Stimulated activated naive CD8-positive, alpha-beta T cell treated with anti-CD3 and anti-CD28 coated beads, Interleukin-15, Interleukin-2, amounts not matched to agents 100 ng/mL and 50 ng/mL, for 24 hours (primary cell): ENCODE data around the gene DHCR24.

ENCODE experiments used
- H3K27ac Mint-ChIP-seq: one replicate; pipeline ENCODE4 v1.8.0; 2021; ENCODE audit warnings: mild to moderate bottlenecking, mixed read lengths
- H3K27me3 Mint-ChIP-seq: one replicate; pipeline ENCODE4 v1.8.0; 2021; ENCODE audit warnings: mixed read lengths
- H3K36me3 Mint-ChIP-seq: one replicate; pipeline ENCODE4 v1.8.0; 2021; ENCODE audit warnings: low read depth, mixed read lengths
- H3K4me1 Mint-ChIP-seq: one replicate; pipeline ENCODE4 v1.8.0; 2021; ENCODE audit warnings: low read depth, mixed read lengths
- H3K4me3 Mint-ChIP-seq: one replicate; pipeline ENCODE4 v1.8.0; 2021; ENCODE audit warnings: mild to moderate bottlenecking, mixed read lengths
- H3K9me3 Mint-ChIP-seq: one replicate; pipeline ENCODE4 v1.8.0; 2021; ENCODE audit warnings: mixed read lengths

The DHCR24 gene

DNA sequence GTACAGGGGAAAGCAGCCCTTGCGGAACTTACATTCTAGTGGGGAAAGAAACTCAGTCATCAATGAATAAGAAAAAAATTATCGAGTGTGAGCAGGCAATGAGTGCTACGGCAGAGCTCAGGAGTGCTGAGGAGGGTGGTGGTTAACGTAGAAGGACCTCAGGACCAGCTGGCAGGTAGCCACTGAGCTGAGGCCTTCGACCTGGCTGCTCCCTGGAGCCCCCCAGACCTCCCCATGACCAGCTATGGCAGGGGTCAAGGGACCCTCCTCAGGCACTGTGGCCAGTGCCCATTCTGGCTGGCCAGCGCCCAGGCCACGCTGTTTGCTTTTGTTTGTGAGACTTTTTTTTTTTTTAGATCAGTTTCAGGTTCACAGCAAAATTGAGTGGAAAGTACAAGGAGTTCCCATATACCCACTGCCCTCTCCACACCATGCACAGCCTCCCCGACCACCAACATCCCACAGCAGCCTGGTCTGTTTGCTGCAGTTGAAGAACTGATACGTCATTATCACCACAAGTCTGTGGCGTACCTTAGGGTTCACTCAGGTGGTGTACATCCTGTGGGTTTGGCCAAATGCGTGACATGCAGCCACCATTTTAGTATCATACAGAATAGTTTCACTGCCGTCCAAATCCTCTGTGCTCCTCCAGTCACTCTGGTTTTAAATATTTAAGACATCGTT, 74.1 kb downstream of the DHCR24 start:
- Mint-ChIP-seq H3K4me1 (peaks cover 4% of the 10 kb centered on the region), H3K9me3 (no peaks in the 10 kb centered on the region), H3K36me3 (no peaks in the 10 kb centered on the region), H3K4me3 (no peak overlapping the region), H3K27me3 (no peaks in the 10 kb centered on the region), H3K27ac (no peak overlapping the region)

DNA sequence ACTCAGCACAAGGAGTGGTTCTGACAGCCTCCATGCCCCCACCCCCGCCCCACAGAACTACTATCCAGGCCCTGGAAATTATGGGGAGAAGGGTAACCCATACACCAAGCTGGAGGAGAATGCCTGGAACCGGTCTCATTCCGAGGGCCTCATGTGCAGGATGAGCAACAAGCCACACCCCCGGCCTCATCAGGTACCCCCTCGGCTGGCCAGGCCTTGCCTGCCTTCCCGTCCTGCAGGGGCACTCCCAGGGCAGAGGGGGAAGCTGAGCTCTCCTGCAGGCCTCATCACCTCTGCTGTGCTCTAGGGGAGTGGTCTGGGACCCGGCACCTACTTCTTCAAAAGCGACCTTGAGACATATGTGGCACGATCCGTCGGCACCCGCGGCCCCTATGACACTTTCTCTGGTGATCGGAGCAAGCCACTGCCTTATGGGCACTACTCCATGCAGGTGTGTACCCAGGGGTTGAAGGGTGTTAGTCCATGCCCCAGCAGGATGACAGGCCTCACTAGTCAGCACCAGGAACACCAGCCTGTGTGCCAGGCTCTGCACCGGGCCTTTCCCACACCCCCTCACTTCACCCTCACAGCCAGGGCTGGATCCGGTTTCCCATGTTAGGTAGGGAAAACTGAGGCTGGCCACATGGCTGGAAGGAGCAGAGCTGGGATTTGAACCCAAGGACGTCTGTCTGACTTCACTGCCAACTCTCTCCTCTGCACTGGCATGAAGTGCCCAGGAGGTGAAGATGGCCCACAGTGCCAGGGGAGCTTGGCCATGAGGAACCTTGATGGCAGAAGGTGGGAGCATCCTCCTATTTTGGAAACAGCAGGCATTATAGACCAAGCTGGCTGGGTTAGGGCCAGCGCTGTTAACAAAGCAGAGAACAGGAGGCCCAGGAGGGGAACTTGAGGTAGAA, 75.0 kb downstream of the DHCR24 start:
- Mint-ChIP-seq H3K27me3 (no peaks in the 10 kb centered on the region), H3K4me1 (peaks cover 4% of the 10 kb centered on the region)

GRCh38 chr1:54811066-54811465, 75.9 kb downstream of the DHCR24 start:
- no peak overlapping the region for H3K27ac Mint-ChIP-seq
- no peaks in the 10 kb centered on the region for H3K36me3 Mint-ChIP-seq
- no peaks in the 10 kb centered on the region for H3K9me3 Mint-ChIP-seq
- peaks cover 4% of the 10 kb centered on the region for H3K4me1 Mint-ChIP-seq
- no peak overlapping the region for H3K4me3 Mint-ChIP-seq
- no peaks in the 10 kb centered on the region for H3K27me3 Mint-ChIP-seq

More for the DNA sequence above, 75.0 kb downstream of the DHCR24 start:
- H3K36me3 Mint-ChIP-seq = no peaks in the 10 kb centered on the region
- no peak overlapping the region for H3K4me3 Mint-ChIP-seq
- no peaks in the 10 kb centered on the region for H3K9me3 Mint-ChIP-seq
- H3K27ac Mint-ChIP-seq = no peak overlapping the region

GRCh38 chr1:54810153-54810942, 76.6 kb downstream of the DHCR24 start:
- Mint-ChIP-seq H3K27me3 (no peaks in the 10 kb centered on the region), H3K36me3 (no peaks in the 10 kb centered on the region), H3K27ac (no peak overlapping the region), H3K9me3 (no peaks in the 10 kb centered on the region), H3K4me1 (peaks cover 4% of the 10 kb centered on the region), H3K4me3 (no peak overlapping the region)

DNA sequence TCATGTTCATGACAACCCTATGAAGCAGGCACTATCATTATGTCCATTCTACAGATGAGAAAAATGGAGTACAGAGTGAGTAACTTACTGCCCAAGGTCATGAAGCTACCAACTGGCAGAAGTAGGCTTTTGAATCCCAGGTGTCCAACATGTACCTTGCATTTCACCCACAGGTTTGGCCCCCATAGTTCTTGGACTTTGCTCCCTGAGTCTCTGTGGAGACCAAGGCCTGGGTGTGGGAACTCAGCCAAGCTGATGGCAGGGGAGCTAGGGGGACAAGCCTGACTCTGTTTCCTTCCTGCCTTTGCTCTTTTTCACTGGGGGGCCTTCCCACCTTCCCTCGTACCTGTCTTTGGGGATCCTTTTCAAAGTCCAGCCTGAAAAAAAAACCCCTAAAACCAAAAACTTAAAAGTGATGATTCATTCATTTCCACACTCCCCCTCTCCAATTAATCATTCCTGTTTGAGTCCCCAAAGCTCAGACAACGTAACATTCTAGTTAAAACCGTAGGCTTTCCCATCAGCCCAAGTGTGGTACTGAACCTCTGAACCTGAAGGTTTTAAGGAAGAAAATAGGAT, 77.4 kb downstream of the DHCR24 start:
- no peaks in the 10 kb centered on the region for H3K27me3 Mint-ChIP-seq
- no peaks in the 10 kb centered on the region for H3K36me3 Mint-ChIP-seq
- H3K4me1 Mint-ChIP-seq = peaks cover 11% of the 10 kb centered on the region
- no peak overlapping the region for H3K4me3 Mint-ChIP-seq
- H3K27ac Mint-ChIP-seq = no peak overlapping the region
- H3K9me3 Mint-ChIP-seq = no peaks in the 10 kb centered on the region

DNA sequence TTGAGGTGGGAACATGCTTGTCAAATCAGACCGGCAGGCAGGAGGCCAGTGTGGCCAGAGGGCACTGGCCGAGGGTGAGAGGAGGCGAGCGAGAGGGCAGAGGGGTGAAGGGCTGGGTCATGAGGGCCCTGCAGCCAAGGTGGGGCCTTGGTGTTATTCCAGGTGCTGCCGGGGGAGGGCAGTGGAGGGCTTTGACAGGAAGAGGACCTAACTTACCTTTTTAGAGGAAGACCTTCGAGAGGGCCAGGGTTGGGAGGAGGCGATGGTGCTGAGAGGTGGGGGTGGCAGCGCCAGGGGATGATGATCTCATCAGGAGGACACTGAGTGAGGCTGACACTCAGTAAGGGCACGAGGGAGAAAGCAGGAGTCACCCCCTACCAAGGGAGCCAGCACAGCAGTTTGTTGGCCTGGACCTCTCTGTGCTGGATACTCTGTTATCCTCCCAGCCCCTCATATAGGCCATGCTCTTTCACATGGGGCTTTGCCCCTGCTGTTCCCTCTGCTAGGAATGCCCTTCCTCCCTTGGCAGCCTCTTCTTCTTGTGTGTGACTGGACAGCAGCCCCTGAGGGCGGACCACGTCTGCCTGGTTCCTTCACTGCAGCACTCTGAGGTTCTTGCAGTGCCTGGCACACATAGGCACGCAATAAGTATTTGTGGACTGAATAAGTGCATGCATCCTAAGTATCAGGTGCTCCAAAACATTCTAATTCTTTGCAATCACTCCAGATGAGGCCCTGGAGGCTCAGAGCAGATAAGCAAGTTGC, 78.4 kb downstream of the DHCR24 start:
- Mint-ChIP-seq H3K27me3 (no peaks in the 10 kb centered on the region), H3K27ac (no peak overlapping the region), H3K36me3 (no peaks in the 10 kb centered on the region), H3K9me3 (no peaks in the 10 kb centered on the region), H3K4me3 (no peak overlapping the region), H3K4me1 (peaks cover 18% of the 10 kb centered on the region)

- H3K4me1 Mint-ChIP-seq = peaks cover 14% of the 10 kb centered on the region
- no peaks in the 10 kb centered on the region for H3K9me3 Mint-ChIP-seq
- no peaks in the 10 kb centered on the region for H3K27me3 Mint-ChIP-seq
- H3K27ac Mint-ChIP-seq = no peak overlapping the region
- no peaks in the 10 kb centered on the region for H3K36me3 Mint-ChIP-seq
- H3K4me3 Mint-ChIP-seq = no peak overlapping the region
Observed at GRCh38 chr1:54807756-54808155, 79.2 kb downstream of the DHCR24 start.

GRCh38 chr1:54806931-54807611, 79.9 kb downstream of the DHCR24 start:
- Mint-ChIP-seq H3K4me3 (no peak overlapping the region), H3K27me3 (no peaks in the 10 kb centered on the region)

DNA sequence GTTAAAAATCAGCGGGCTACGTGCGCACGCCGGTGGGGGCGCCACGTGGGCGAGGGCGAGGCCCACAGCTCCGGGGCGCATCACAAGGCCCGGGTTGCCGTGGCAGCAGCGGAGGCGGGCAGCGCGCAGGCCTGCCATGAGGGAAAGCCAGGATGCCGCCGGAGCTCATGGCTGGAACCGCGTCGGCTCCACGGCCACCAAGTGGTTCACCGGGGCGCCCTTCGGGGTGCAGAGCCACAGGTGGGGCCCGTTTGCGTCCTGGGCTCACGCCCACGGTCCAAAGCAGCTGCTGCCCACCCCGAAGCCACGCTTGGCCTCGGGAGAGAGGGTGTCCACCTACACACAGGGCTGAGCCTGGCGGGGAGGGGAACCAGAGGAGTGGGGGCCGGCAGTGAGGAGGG, 81.0 kb downstream of the DHCR24 start:
- H3K27me3 Mint-ChIP-seq = no peaks in the 10 kb centered on the region
- no peaks in the 10 kb centered on the region for H3K9me3 Mint-ChIP-seq
- H3K27ac Mint-ChIP-seq = no peak overlapping the region
- H3K4me1 Mint-ChIP-seq = peaks cover 22% of the 10 kb centered on the region
- H3K4me3 Mint-ChIP-seq = no peak overlapping the region
- H3K36me3 Mint-ChIP-seq = no peaks in the 10 kb centered on the region

More at GRCh38 chr1:54806931-54807611, 79.9 kb downstream of the DHCR24 start:
- peaks cover 14% of the 10 kb centered on the region for H3K4me1 Mint-ChIP-seq
- H3K9me3 Mint-ChIP-seq = no peaks in the 10 kb centered on the region
- H3K36me3 Mint-ChIP-seq = no peaks in the 10 kb centered on the region
- H3K27ac Mint-ChIP-seq = no peak overlapping the region

GRCh38 chr1:54805466-54805865, 81.5 kb downstream of the DHCR24 start:
- H3K4me3 Mint-ChIP-seq = no peak overlapping the region
- no peaks in the 10 kb centered on the region for H3K27me3 Mint-ChIP-seq
- no peak overlapping the region for H3K27ac Mint-ChIP-seq
- no peaks in the 10 kb centered on the region for H3K9me3 Mint-ChIP-seq
- H3K4me1 Mint-ChIP-seq = peaks cover 22% of the 10 kb centered on the region
- no peaks in the 10 kb centered on the region for H3K36me3 Mint-ChIP-seq

DNA sequence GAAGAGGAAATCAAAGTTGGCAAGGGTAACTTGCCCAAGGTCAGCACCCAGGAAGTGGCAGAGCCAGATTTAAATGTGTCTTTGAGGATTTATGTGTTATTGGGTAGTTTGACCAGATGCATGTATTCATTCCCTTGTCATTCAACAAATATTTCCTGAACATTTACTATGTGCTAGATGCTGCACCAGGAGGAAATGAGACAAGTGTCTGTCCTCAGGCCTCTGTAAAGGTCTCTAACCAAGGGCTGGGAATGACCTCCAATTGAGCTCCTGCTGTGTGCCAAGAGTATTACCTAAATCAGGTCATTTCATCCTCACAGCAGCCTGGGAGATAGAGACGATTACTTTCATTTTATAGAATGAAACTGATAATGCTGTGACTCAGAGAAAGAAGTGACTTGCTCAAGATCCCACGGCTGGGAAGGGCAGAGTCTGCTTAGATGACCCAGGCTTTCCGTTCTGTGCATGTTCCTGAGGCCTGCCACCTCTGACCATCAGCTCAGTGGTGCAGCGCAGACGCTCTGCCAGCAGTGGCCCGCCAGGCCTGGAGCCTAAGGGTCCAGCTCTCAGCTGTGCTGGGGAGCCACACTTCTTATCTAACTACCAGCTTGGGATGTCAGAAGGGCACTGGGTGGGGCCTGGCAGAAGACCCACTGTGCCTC, 82.4 kb downstream of the DHCR24 start:
- H3K27ac Mint-ChIP-seq = no peak overlapping the region
- H3K9me3 Mint-ChIP-seq = no peaks in the 10 kb centered on the region
- no peaks in the 10 kb centered on the region for H3K36me3 Mint-ChIP-seq
- H3K27me3 Mint-ChIP-seq = no peaks in the 10 kb centered on the region
- no peak overlapping the region for H3K4me3 Mint-ChIP-seq
- peaks cover 31% of the 10 kb centered on the region for H3K4me1 Mint-ChIP-seq

DNA sequence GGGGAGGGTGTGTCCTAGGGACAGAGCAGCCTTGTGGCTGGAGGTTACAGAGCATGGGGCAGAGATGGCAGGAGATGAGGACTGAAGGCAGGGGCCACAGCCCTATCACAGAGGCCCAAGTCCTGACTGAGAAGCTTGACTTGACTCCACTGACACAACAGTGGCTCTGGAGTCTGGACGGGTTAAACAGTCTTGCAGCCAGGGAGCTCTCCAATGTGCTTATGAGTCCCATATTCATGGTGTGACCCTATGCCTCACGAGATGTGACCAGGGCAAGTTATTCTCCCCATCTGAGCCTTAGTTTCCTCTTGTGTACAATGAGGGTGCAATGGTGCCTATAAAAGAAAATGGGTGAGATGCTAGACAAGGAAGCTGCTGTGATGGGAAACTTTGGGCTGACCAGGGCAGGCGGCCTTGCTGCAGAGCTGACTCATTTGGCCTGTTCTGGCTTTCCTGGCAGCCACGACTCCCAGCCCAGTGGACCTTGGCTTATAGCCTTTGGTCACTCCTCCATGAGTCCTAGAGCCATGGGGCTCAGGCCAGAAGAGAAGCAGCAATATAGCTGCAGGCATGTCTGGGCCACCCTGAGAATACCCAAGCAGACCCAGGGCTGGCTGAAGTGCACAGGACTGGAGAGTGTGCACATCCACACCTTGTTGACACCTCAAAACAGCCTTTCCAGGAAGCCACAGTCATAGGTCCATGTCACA, 83.1 kb downstream of the DHCR24 start:
- Mint-ChIP-seq H3K36me3 (no peaks in the 10 kb centered on the region), H3K27ac (no peak overlapping the region), H3K27me3 (no peaks in the 10 kb centered on the region), H3K4me3 (no peak overlapping the region), H3K9me3 (no peaks in the 10 kb centered on the region), H3K4me1 (peaks cover 37% of the 10 kb centered on the region)
